Measurements from ENCODE around the gene NAA10.
A peak's percentile ranks its signal among the peaks of the same experiment; 100 is the strongest.

Gene NAA10

GRCh38 chrX:153908219-153908860 is 26.5 kb downstream of the NAA10 start:
- DNase-seq, result no peak

- no peak for DNase-seq
Observed at GRCh38 chrX:153907456-153907855, 27.4 kb downstream of the NAA10 start.

GRCh38 chrX:153906126-153906917 is 28.5 kb downstream of the NAA10 start:
- no peak for DNase-seq

- no peak for DNase-seq
Observed at GRCh38 chrX:153905481-153906095, 29.2 kb downstream of the NAA10 start.

GRCh38 chrX:153903991-153904957 is 30.6 kb downstream of the NAA10 start, which contains the start of gene AVPR2:
Gene AVPR2 (plus strand): TSS chrX:153904673. CDS start chrX:153905146, 473 bp downstream.
- no peak for DNase-seq

- DNase-seq, result no peak
Observed at GRCh38 chrX:153903238-153903980, 31.4 kb downstream of the NAA10 start.

- no peak for DNase-seq
Observed at GRCh38 chrX:153902385-153902784, 32.5 kb downstream of the NAA10 start.

GRCh38 chrX:153901753-153902140 is 33.1 kb downstream of the NAA10 start:
- no peak for DNase-seq

GRCh38 chrX:153900831-153901752 is 33.7 kb downstream of the NAA10 start:
- DNase-seq, result peak; percentile 65

GRCh38 chrX:153897899-153898298 is 36.9 kb downstream of the NAA10 start:
- no peak for DNase-seq

- DNase-seq, result no peak
Observed at GRCh38 chrX:153889123-153889522, 45.7 kb downstream of the NAA10 start.

- no peak for DNase-seq
Observed at GRCh38 chrX:153888344-153888743, 46.5 kb downstream of the NAA10 start.

GRCh38 chrX:153887385-153887784 is 47.5 kb downstream of the NAA10 start:
- no peak for DNase-seq

GRCh38 chrX:153886915-153887314 is 47.9 kb downstream of the NAA10 start:
- DNase-seq, result no peak

- no peak for DNase-seq
Observed at GRCh38 chrX:153885968-153886903, 48.6 kb downstream of the NAA10 start, which contains the start of gene L1CAM. Gene L1CAM (minus strand): TSS chrX:153886173. CDS start chrX:153875836, 10,337 bp downstream.

GRCh38 chrX:153885208-153885787 is 49.5 kb downstream of the NAA10 start:
- DNase-seq, result no peak

GRCh38 chrX:153884590-153884989 is 50.2 kb downstream of the NAA10 start:
- no peak for DNase-seq

- no peak for DNase-seq
Observed at GRCh38 chrX:153884136-153884535, 50.7 kb downstream of the NAA10 start.
